H1 (cell line): Measurements from ENCODE around the gene TYMS. TPM values are rescaled to one million over a fixed set of nuclear protein-coding genes. Genes with fewer than 3 reads are reported as not detected.

Experiments
- CTCF ChIA-PET: fragments of 300-600 bp; sonication (Branson Sonifier 250); formaldehyde crosslinking; loops from one replicate; lab custom pipeline; 2021; ENCODE audit not compliant: partially characterized antibody; lab: Charles Lee
- POLR2A ChIA-PET: fragments of 300-600 bp; sonication (Branson Sonifier 250); formaldehyde crosslinking; loops from one replicate; lab custom pipeline; 2021; ENCODE audit warnings: inconsistent platforms; ENCODE audit not compliant: partially characterized antibody; lab: Charles Lee
- DNase-seq, 2 experiments: peaks; one replicate each; pipeline versions ENCODE4 v3.0.0 to v3.0.0-alpha.2; 2010 to 2022; ENCODE audit warnings: low spot score in 2 of 2, low read depth in 1 of 2, mixed read lengths in 1 of 2
- FAIRE-seq: peaks from 2 replicates; lab custom pipeline; 2011; peaks lifted over from hg19 to GRCh38; lab: Jason Lieb, UNC
- H2AFZ ChIP-seq: 2 replicates; pipeline ENCODE4 v1.8.1; 2012; ENCODE audit warnings: low read length, inconsistent platforms
- H2AK5ac ChIP-seq: 2 replicates; pipeline ENCODE4 v1.6.1; 2013; ENCODE audit warnings: low read depth, low read length
- H2BK120ac ChIP-seq: replicated peaks from 2 replicates; pipeline ENCODE3; 2013; ENCODE audit warnings: low read depth, low read length, inconsistent platforms
- H2BK12ac ChIP-seq: 2 replicates; pipeline ENCODE4 v1.6.1; 2013; ENCODE audit warnings: low read depth, low read length
- H2BK15ac ChIP-seq: 2 replicates; pipeline ENCODE4 v1.6.1; 2013; ENCODE audit warnings: low read length
- H2BK20ac ChIP-seq: 2 replicates; pipeline ENCODE4 v1.6.1; 2013; ENCODE audit warnings: low read length
- H2BK5ac ChIP-seq: 2 replicates; pipeline ENCODE4 v1.6.1; 2013; ENCODE audit warnings: low read depth, low read length
- H3K14ac ChIP-seq: 2 replicates; pipeline ENCODE4 v1.6.1; 2013; ENCODE audit warnings: inconsistent platforms; ENCODE audit not compliant: insufficient read length
- H3K18ac ChIP-seq: 2 replicates; pipeline ENCODE4 v1.6.1; 2013; ENCODE audit warnings: low read length; ENCODE audit errors: extremely low read depth
- H3K23ac ChIP-seq: 2 replicates; pipeline ENCODE4 v1.6.1; 2013; ENCODE audit warnings: inconsistent platforms; ENCODE audit not compliant: insufficient read length
- H3K23me2 ChIP-seq: 2 replicates; pipeline ENCODE4 v1.6.1; 2013; ENCODE audit warnings: low read depth, low read length
- H3K27ac ChIP-seq: 2 replicates; pipeline ENCODE4 v1.6.1; 2011; ENCODE audit warnings: low read depth, low read length, inconsistent platforms
- H3K27me3 ChIP-seq, 4 experiments: replicated peaks in 1 of 4; 1 replicate in 1 of 4; 2 replicates in 3 of 4; pipeline versions ENCODE4 v1.6.1 to v1.8.1; 2011 to 2013; ENCODE audit warnings: low read length in 3 of 4, mild to moderate bottlenecking in 3 of 4, inconsistent platforms in 2 of 4, mixed read lengths in 2 of 4, moderate library complexity in 1 of 4; ENCODE audit not compliant: control insufficient read depth in 3 of 4, insufficient read depth in 3 of 4; ENCODE audit errors: extremely low read depth in 1 of 4
- H3K36me3 ChIP-seq, 4 experiments: 2 replicates each; pipeline versions ENCODE4 v1.6.1 to v1.8.1; 2011 to 2013; ENCODE audit warnings: mild to moderate bottlenecking in 4 of 4, low read length in 3 of 4, moderate library complexity in 2 of 4, control low read depth in 1 of 4, inconsistent platforms in 1 of 4; ENCODE audit not compliant: insufficient read depth in 4 of 4, control insufficient read depth in 2 of 4
- H3K4ac ChIP-seq: replicated peaks from 2 replicates; pipeline ENCODE3; 2013; ENCODE audit warnings: low read length, low read depth, mixed read lengths, inconsistent platforms; ENCODE audit not compliant: insufficient read length
- H3K4me1 ChIP-seq, 4 experiments: replicated peaks in 1 of 4; 1 replicate in 1 of 4; 2 replicates in 3 of 4; pipeline versions ENCODE4 v1.6.1 to v1.8.1; 2011 to 2013; ENCODE audit warnings: low read length in 3 of 4, inconsistent platforms in 2 of 4, mixed read lengths in 1 of 4; ENCODE audit not compliant: insufficient read depth in 4 of 4, control insufficient read depth in 3 of 4
- H3K4me2 ChIP-seq, 2 experiments: 2 replicates each; pipeline versions ENCODE4 v1.6.1 to v1.8.1; 2011 to 2013; ENCODE audit warnings: low read depth in 2 of 2, low read length in 2 of 2, control low read depth in 1 of 2, inconsistent platforms in 1 of 2, mild to moderate bottlenecking in 1 of 2; ENCODE audit not compliant: insufficient read depth in 1 of 2
- H3K4me3 ChIP-seq, 4 experiments: fragments of 200-600, 300-600 bp in 1 of 4; sonication (generic), shearing (Covaris generic), sonication (Bioruptor Twin) in 1 of 4; 2 replicates each; pipeline versions ENCODE4 v1.5.1 to v1.8.1; 2011 to 2016; ENCODE audit warnings: low read length in 4 of 4, low read depth in 3 of 4, control low read depth in 2 of 4, inconsistent platforms in 2 of 4, mild to moderate bottlenecking in 2 of 4, mixed read lengths in 1 of 4, moderate library complexity in 1 of 4; ENCODE audit not compliant: insufficient read depth in 2 of 4; ENCODE audit errors: extremely low read depth in 1 of 4
- H3K56ac ChIP-seq: replicated peaks from 2 replicates; pipeline ENCODE3; 2013; ENCODE audit warnings: low read depth, mild to moderate bottlenecking, mixed read lengths, low read length, inconsistent platforms; ENCODE audit not compliant: insufficient read length
- H3K79me1 ChIP-seq: 2 replicates; pipeline ENCODE4 v1.6.1; 2013; ENCODE audit warnings: low read depth, low read length, control low read depth
- H3K79me2 ChIP-seq, 2 experiments: 2 replicates each; pipeline versions ENCODE4 v1.6.1 to v1.8.1; 2012 to 2013; ENCODE audit warnings: low read length in 2 of 2, mild to moderate bottlenecking in 2 of 2, inconsistent platforms in 1 of 2; ENCODE audit not compliant: insufficient read depth in 2 of 2, control insufficient read depth in 1 of 2
- H3K9ac ChIP-seq, 4 experiments: replicated peaks in 1 of 4; 1 replicate in 1 of 4; 2 replicates in 3 of 4; pipeline versions ENCODE4 v1.6.1 to v1.8.1; 2011 to 2013; ENCODE audit warnings: low read depth in 3 of 4, low read length in 3 of 4, control low read depth in 2 of 4, mild to moderate bottlenecking in 2 of 4, moderate library complexity in 2 of 4, inconsistent platforms in 1 of 4; ENCODE audit errors: extremely low read depth in 1 of 4
- H3K9me3 ChIP-seq, 2 experiments: 2 replicates each; pipeline versions ENCODE4 v1.6.1 to v1.8.1; 2012 to 2013; ENCODE audit warnings: mild to moderate bottlenecking in 2 of 2, moderate library complexity in 2 of 2, control low read depth in 1 of 2, inconsistent platforms in 1 of 2, low read depth in 1 of 2, low read length in 1 of 2, mixed read lengths in 1 of 2; ENCODE audit not compliant: insufficient read depth in 2 of 2
- H4K20me1 ChIP-seq, 2 experiments: replicated peaks in 1 of 2; 2 replicates each; pipeline versions ENCODE3 to v1.8.1; 2011 to 2013; ENCODE audit warnings: inconsistent platforms in 2 of 2, low read length in 2 of 2, mild to moderate bottlenecking in 1 of 2; ENCODE audit not compliant: insufficient read depth in 2 of 2, control insufficient read depth in 1 of 2
- H4K5ac ChIP-seq: 2 replicates; pipeline ENCODE4 v1.6.1; 2013; ENCODE audit warnings: low read length, low read depth, mixed read lengths, inconsistent platforms; ENCODE audit not compliant: insufficient read length
- H4K8ac ChIP-seq: 2 replicates; pipeline ENCODE4 v1.8.0; 2013; ENCODE audit warnings: mild to moderate bottlenecking, moderate library complexity, low read length, inconsistent platforms; ENCODE audit not compliant: insufficient read depth; ENCODE audit errors: extremely low read depth
- H4K91ac ChIP-seq: replicated peaks from 2 replicates; pipeline ENCODE3; 2013; ENCODE audit warnings: low read length, mixed read lengths, inconsistent platforms; ENCODE audit not compliant: insufficient read length
- ASH2L ChIP-seq: fragments of 200-600, 300-600 bp; sonication (generic); IDR thresholded peaks from one replicate; pipeline ENCODE4 v1.7.1; 2017; ENCODE audit warnings: low read length
- ATF2 ChIP-seq: IDR thresholded peaks from 2 replicates; pipeline ENCODE4 v1.6.1; 2012; ENCODE audit warnings: low read length, inconsistent platforms
- CTBP2 ChIP-seq: IDR thresholded peaks from 2 replicates; pipeline ENCODE4 v1.7.0; 2011; ENCODE audit warnings: borderline replicate concordance, mild to moderate bottlenecking, moderate library complexity, mixed read lengths, low read length; ENCODE audit not compliant: insufficient read depth, insufficient read length
- EGR1 ChIP-seq: IDR thresholded peaks from 2 replicates; pipeline ENCODE4 v1.6.1; 2011; ENCODE audit warnings: low read depth, low read length, borderline replicate concordance
- RAD21 ChIP-seq, 2 experiments: IDR thresholded peaks in 1 of 2; conservative IDR thresholded peaks in 1 of 2; 2 replicates each; pipeline ENCODE4 v1.6.1; 2011; ENCODE audit warnings: low read depth in 2 of 2, low read length in 2 of 2, improper control_type of control experiment in 1 of 2, inconsistent platforms in 1 of 2, mild to moderate bottlenecking in 1 of 2, moderate library complexity in 1 of 2
- SIN3A ChIP-seq, 2 experiments: IDR thresholded peaks in 1 of 2; conservative IDR thresholded peaks in 1 of 2; 2 replicates each; pipeline ENCODE4 v1.6.1; 2011 to 2012; ENCODE audit warnings: low read length in 2 of 2, improper control_type of control experiment in 1 of 2, low read depth in 1 of 2, mild to moderate bottlenecking in 1 of 2
- TAF1 ChIP-seq: IDR thresholded peaks from 2 replicates; pipeline ENCODE4 v1.6.1; 2011; ENCODE audit warnings: mild to moderate bottlenecking, low read depth, low read length
- YY1 ChIP-seq: IDR thresholded peaks from 2 replicates; pipeline ENCODE4 v1.6.1; 2011; ENCODE audit warnings: low read depth, mild to moderate bottlenecking, low read length
- WGBS, 2 experiments: shearing (Covaris generic) in 1 of 2; methylation state at CpG; one replicate each; pipeline versions ENCODE4 v1.1.6 to v1.1.7; 2013 to 2015; ENCODE audit warnings: low lambda C conversion rate in 2 of 2, mixed read lengths in 2 of 2, inconsistent platforms in 1 of 2, low coverage in 1 of 2, missing lambda C conversion rate in 1 of 2; ENCODE audit not compliant: insufficient replicate concordance in 2 of 2, insufficient coverage in 1 of 2, insufficient read length in 1 of 2; ENCODE audit errors: extremely low coverage in 1 of 2, missing lambda C conversion rate in 1 of 2; 5-methylcytosine and 5-hydroxymethylcytosine counted together
- polyA plus RNA-seq, 7 experiments: library from polyadenylated mRNA; depleted of rRNA in 3 of 7; stranded (reverse) in 5 of 7; unstranded in 2 of 7; fragments of >200 nt in 5 of 7; fragments of 200-250 nt in 2 of 7; gene quantifications; 1 replicate in 5 of 7; 2 replicates in 1 of 7; 4 replicates in 1 of 7; pipeline versions ENCODE4 v1.2.1 to v1.2.3, GENCODE V29; 2011 to 2013; ENCODE audit warnings: missing spikeins in 2 of 7, mixed read lengths in 2 of 7
- total RNA-seq: library from RNA; stranded (reverse); fragmentation: NEBNext Ultra II Directional; extraction: Animal tissue kit (Norgen Biotek cat#: 25700); gene quantifications from 2 replicates; pipeline ENCODE4 v1.2.1, GENCODE V29; 2021

The TYMS gene
- total and polyA plus RNA-seq, 2 of the 8 experiments (the other 6 are each of a cell fraction or from before 2014, with no cell fraction given): 91.9 to 110 TPM

- H2BK15ac ChIP-seq: no peak overlapping the region
- peak; percentile 29 to 66 for DNase-seq
- no peak overlapping the region for H4K5ac ChIP-seq
- no peak overlapping the region for H3K23ac ChIP-seq
- no peaks in the 10 kb centered on the region for H3K79me1 ChIP-seq
- peak overlapping the region in 3 of 4 experiments; percentile 11 to 33 (median 21); a peak in 3 of 8 replicates for H3K4me3 ChIP-seq
- H3K14ac ChIP-seq: no peak overlapping the region
- H3K36me3 ChIP-seq: peaks cover 6 to 21% (median 14%) of the 10 kb centered on the region in 4 experiments; a peak in 7 of 8 replicates
- ChIA-PET CTCF (interaction anchor here (0.5 to 6.5 kb wide), 16 partner anchors 8 to 152 kb away, joined by 3 to 37 read pairs (median 4); partner anchors contain the start of genes ENOSF1 and TYMS), POLR2A (interaction anchor here (0.5 to 2.0 kb wide), 12 partner anchors 9 to 419 kb away, joined by 3 to 9 read pairs (median 4); partner anchors contain the start of genes ENOSF1, THOC1 and TYMS)
- peak overlapping the region; percentile 47 to 61 for H3K4me2 ChIP-seq
- no peak overlapping the region for H2AFZ ChIP-seq
- FAIRE-seq: no peak
- peaks cover 0 to 4% (median 0%) of the 10 kb centered on the region in 4 experiments; a peak in 3 of 7 replicates for H3K27me3 ChIP-seq
- peaks cover 4 to 9% of the 10 kb centered on the region in 2 experiments for H4K20me1 ChIP-seq
- no peak overlapping the region for H2BK20ac ChIP-seq
- 29% methylated on average over 11 of the region's 11 CpGs; no CpG with 5 or more reads in 1 of the 2 experiments for WGBS, 2 experiments
- H3K4ac ChIP-seq: no peak overlapping the region
- H3K9ac ChIP-seq: no peak overlapping the region
- H2BK5ac ChIP-seq: no peak overlapping the region
- no peaks in the 10 kb centered on the region for H3K79me2 ChIP-seq
- peaks cover 7 to 19% (median 11%) of the 10 kb centered on the region in 4 experiments for H3K4me1 ChIP-seq
- H3K18ac ChIP-seq: peak overlapping the region; percentile 51
- no peak overlapping the region for H3K27ac ChIP-seq
- H3K9me3 ChIP-seq: no peaks in the 10 kb centered on the region
- H2AK5ac ChIP-seq: no peak overlapping the region
- no peak overlapping the region for H2BK12ac ChIP-seq
- no peak overlapping the region for H2BK120ac ChIP-seq
- no peak overlapping the region for H3K56ac ChIP-seq
- no peak overlapping the region for H4K8ac ChIP-seq
- H4K91ac ChIP-seq: no peak overlapping the region
- H3K23me2 ChIP-seq: peaks cover 2% of the 10 kb centered on the region; the same call in 1 of the 2 replicates
- TF ChIP-seq SIN3A (conservative IDR thresholded peaks at IDR 0.05 in 1 of 2, IDR thresholded peaks at IDR 0.05 in 1 of 2; ENCODE audit: low read depth in 1 of 2, low read length in 2 of 2) (peak in 1 of 2 experiments; percentile 27; a peak in 1 of 4 replicates), RAD21 (IDR thresholded peaks at IDR 0.05 in 1 of 2, conservative IDR thresholded peaks at IDR 0.05 in 1 of 2; ENCODE audit: low read depth in 2 of 2, low read length in 2 of 2) (peak in 1 of 2 experiments; percentile 34; a peak in 2 of 4 replicates), EGR1 (no peak), CTBP2 (peak; percentile 75), YY1 (no peak), ASH2L (peak; percentile 38), ATF2 (peak; percentile 72; the same call in 1 of the 2 replicates), TAF1 (0 out of 2 replicates have a peak, but pooled peaks have one; percentile 17)
Measured at GRCh38 chr18:686339-687111, 29.1 kb downstream of the TYMS start.
